ENCODE results near the gene MFAP2.

Gene MFAP2

GRCh38 chr1:16978567-16979474 is 1.6 kb downstream of the MFAP2 start:
- H2AFZ ChIP-seq (ENCODE audit: low read depth, low read length, severe bottlenecking) = no peak overlapping the region
- H3F3A ChIP-seq (ENCODE audit: insufficient read depth) = no peaks in the 10 kb centered on the region
- no peaks in the 10 kb centered on the region for H4K20me1 ChIP-seq (ENCODE audit: low read depth, low read length)
- no peak for TF ChIP-seq EZH2phosphoT487 (conservative IDR thresholded peaks at IDR 0.05; ENCODE audit: low read length)
- TF ChIP-seq CTCF (IDR thresholded peaks at IDR 0.05; ENCODE audit: insufficient read depth, low read length, poor library complexity, severe bottlenecking) = no peak
- H3K9me2 ChIP-seq (replicated peaks; ENCODE audit: insufficient read depth, low read length) = no peaks in the 10 kb centered on the region
- H3K4me2 ChIP-seq (ENCODE audit: low read depth, low read length, poor library complexity, severe bottlenecking) = no peak overlapping the region
- H3K4me3 ChIP-seq (ENCODE audit: insufficient read depth, low read length, poor library complexity, severe bottlenecking) = no peak overlapping the region
- no peak overlapping the region for H3K27ac ChIP-seq (ENCODE audit: low read depth, low read length)
- H3K79me2 ChIP-seq (ENCODE audit: insufficient read depth, low read length) = no peaks in the 10 kb centered on the region
- no peaks in the 10 kb centered on the region for H3K36me3 ChIP-seq (ENCODE audit: low read length)
- no peaks in the 10 kb centered on the region for H3K9me3 ChIP-seq (ENCODE audit: insufficient read depth, low read length)
- no peaks in the 10 kb centered on the region for H3K27me3 ChIP-seq (ENCODE audit: low read length)
- no peak overlapping the region for H3K9ac ChIP-seq (ENCODE audit: low read length)

- Histone ChIP-seq H3K4me2 (ENCODE audit: low read depth, low read length, poor library complexity, severe bottlenecking) (no peak overlapping the region), H3K9ac (ENCODE audit: low read length) (no peak overlapping the region)
Observed at GRCh38 chr1:16978139-16978538, 2.3 kb downstream of the MFAP2 start.

GRCh38 chr1:16977377-16977776 is 3.0 kb downstream of the MFAP2 start:
- Histone ChIP-seq H3K36me3 (ENCODE audit: low read length) (no peaks in the 10 kb centered on the region), H3K27me3 (ENCODE audit: low read length) (no peaks in the 10 kb centered on the region), H2AFZ (ENCODE audit: low read depth, low read length, severe bottlenecking) (no peak overlapping the region), H3K4me3 (ENCODE audit: insufficient read depth, low read length, poor library complexity, severe bottlenecking) (no peak overlapping the region), H3K9me3 (ENCODE audit: insufficient read depth, low read length) (no peaks in the 10 kb centered on the region), H3K79me2 (ENCODE audit: insufficient read depth, low read length) (no peaks in the 10 kb centered on the region), H4K20me1 (ENCODE audit: low read depth, low read length) (no peaks in the 10 kb centered on the region), H3K9me2 (replicated peaks; ENCODE audit: insufficient read depth, low read length) (no peaks in the 10 kb centered on the region), H3K9ac (ENCODE audit: low read length) (no peak overlapping the region), H3F3A (ENCODE audit: insufficient read depth) (no peaks in the 10 kb centered on the region), H3K27ac (ENCODE audit: low read depth, low read length) (no peak overlapping the region), H3K4me2 (ENCODE audit: low read depth, low read length, poor library complexity, severe bottlenecking) (no peak overlapping the region)
- TF ChIP-seq CTCF (IDR thresholded peaks at IDR 0.05; ENCODE audit: insufficient read depth, low read length, poor library complexity, severe bottlenecking) (no peak), EZH2phosphoT487 (conservative IDR thresholded peaks at IDR 0.05; ENCODE audit: low read length) (no peak)

More at GRCh38 chr1:16978139-16978538, 2.3 kb downstream of the MFAP2 start:
- Histone ChIP-seq H3F3A (ENCODE audit: insufficient read depth) (no peaks in the 10 kb centered on the region), H3K27ac (ENCODE audit: low read depth, low read length) (no peak overlapping the region), H2AFZ (ENCODE audit: low read depth, low read length, severe bottlenecking) (no peak overlapping the region), H3K79me2 (ENCODE audit: insufficient read depth, low read length) (no peaks in the 10 kb centered on the region), H3K9me3 (ENCODE audit: insufficient read depth, low read length) (no peaks in the 10 kb centered on the region), H4K20me1 (ENCODE audit: low read depth, low read length) (no peaks in the 10 kb centered on the region), H3K27me3 (ENCODE audit: low read length) (no peaks in the 10 kb centered on the region), H3K36me3 (ENCODE audit: low read length) (no peaks in the 10 kb centered on the region), H3K4me3 (ENCODE audit: insufficient read depth, low read length, poor library complexity, severe bottlenecking) (no peak overlapping the region), H3K9me2 (replicated peaks; ENCODE audit: insufficient read depth, low read length) (no peaks in the 10 kb centered on the region)
- TF ChIP-seq EZH2phosphoT487 (conservative IDR thresholded peaks at IDR 0.05; ENCODE audit: low read length) (no peak), CTCF (IDR thresholded peaks at IDR 0.05; ENCODE audit: insufficient read depth, low read length, poor library complexity, severe bottlenecking) (no peak)

Data from SU-DHL-6 (cell line).